Measurements from ENCODE around the gene HOXC11.

DNA sequence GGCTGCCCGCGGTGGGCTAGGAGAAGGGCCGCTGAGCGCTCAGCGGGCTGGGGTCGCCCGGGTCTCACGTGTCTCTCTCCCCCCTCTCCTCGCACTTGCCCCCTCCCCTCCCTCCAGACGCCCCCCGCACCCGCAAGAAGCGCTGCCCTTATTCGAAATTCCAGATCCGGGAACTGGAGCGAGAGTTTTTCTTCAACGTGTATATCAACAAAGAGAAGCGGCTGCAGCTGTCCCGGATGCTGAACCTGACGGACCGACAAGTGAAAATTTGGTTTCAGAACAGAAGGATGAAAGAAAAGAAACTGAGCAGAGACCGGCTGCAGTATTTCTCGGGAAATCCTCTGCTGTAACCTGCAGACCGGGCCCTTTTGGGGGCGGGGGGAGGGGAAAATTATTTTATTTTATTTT lies 2.1 kb downstream of the HOXC11 start:
- TF ChIP-seq, protein P1, sequence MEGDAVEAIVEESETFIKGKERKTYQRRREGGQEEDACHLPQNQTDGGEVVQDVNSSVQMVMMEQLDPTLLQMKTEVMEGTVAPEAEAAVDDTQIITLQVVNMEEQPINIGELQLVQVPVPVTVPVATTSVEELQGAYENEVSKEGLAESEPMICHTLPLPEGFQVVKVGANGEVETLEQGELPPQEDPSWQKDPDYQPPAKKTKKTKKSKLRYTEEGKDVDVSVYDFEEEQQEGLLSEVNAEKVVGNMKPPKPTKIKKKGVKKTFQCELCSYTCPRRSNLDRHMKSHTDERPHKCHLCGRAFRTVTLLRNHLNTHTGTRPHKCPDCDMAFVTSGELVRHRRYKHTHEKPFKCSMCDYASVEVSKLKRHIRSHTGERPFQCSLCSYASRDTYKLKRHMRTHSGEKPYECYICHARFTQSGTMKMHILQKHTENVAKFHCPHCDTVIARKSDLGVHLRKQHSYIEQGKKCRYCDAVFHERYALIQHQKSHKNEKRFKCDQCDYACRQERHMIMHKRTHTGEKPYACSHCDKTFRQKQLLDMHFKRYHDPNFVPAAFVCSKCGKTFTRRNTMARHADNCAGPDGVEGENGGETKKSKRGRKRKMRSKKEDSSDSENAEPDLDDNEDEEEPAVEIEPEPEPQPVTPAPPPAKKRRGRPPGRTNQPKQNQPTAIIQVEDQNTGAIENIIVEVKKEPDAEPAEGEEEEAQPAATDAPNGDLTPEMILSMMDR (conservative IDR thresholded peaks at IDR 0.05; ENCODE audit: low read depth, low read length): no peak
- no peak for TF ChIP-seq BHLHE40 (IDR thresholded peaks at IDR 0.05; ENCODE audit: low read depth, low read length)
- TF ChIP-seq RCOR1 (IDR thresholded peaks at IDR 0.05; ENCODE audit: insufficient replicate concordance, low read length): no peak
- TF ChIP-seq CHD1 (IDR thresholded peaks at IDR 0.05; ENCODE audit: low read depth, low read length): no peak
- TF ChIP-seq, protein P2, sequence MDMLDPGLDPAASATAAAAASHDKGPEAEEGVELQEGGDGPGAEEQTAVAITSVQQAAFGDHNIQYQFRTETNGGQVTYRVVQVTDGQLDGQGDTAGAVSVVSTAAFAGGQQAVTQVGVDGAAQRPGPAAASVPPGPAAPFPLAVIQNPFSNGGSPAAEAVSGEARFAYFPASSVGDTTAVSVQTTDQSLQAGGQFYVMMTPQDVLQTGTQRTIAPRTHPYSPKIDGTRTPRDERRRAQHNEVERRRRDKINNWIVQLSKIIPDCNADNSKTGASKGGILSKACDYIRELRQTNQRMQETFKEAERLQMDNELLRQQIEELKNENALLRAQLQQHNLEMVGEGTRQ (IDR thresholded peaks at IDR 0.05; ENCODE audit: low read depth, low read length): no peak
- TF ChIP-seq POLR2A (IDR thresholded peaks at IDR 0.05; ENCODE audit: low read depth, low read length): no peak
- no peak for TF ChIP-seq SMC3 (IDR thresholded peaks at IDR 0.05; ENCODE audit: low read depth, low read length)
